Liver (tissue), 9 donors: Measurements from ENCODE around the gene MLH1. TPM values are rescaled to one million over a fixed set of nuclear protein-coding genes. Genes with fewer than 3 reads are reported as not detected.

ENCODE experiments used
- DNase-seq: peaks from one replicate; pipeline ENCODE4 v3.0.0-alpha.2; 2017; ENCODE audit warnings: low spot score
- H3K27ac ChIP-seq, 2 donors: one replicate each; pipeline ENCODE4 v1.7.0; 2013; ENCODE audit warnings: inconsistent platforms in 2 of 2, low read length in 2 of 2, control low read depth in 1 of 2, low read depth in 1 of 2, mild to moderate bottlenecking in 1 of 2
- H3K27me3 ChIP-seq, 4 donors: one replicate each; pipeline versions ENCODE4 v1.6.1 to v1.7.0; 2013; ENCODE audit warnings: low read length in 3 of 4, inconsistent platforms in 1 of 4, mild to moderate bottlenecking in 1 of 4, moderate library complexity in 1 of 4; ENCODE audit not compliant: control insufficient read depth in 4 of 4, insufficient read depth in 4 of 4
- H3K36me3 ChIP-seq, 4 donors: one replicate each; pipeline versions ENCODE4 v1.6.1 to v1.7.0; 2013; ENCODE audit warnings: low read length in 3 of 4, mild to moderate bottlenecking in 3 of 4, low read depth in 1 of 4, moderate library complexity in 1 of 4; ENCODE audit not compliant: control insufficient read depth in 4 of 4, insufficient read depth in 3 of 4
- H3K4me1 ChIP-seq, 4 donors: one replicate each; pipeline versions ENCODE4 v1.6.1 to v1.7.0; 2013; ENCODE audit warnings: low read length in 3 of 4, mild to moderate bottlenecking in 3 of 4, moderate library complexity in 1 of 4; ENCODE audit not compliant: control insufficient read depth in 4 of 4, insufficient read depth in 4 of 4
- H3K4me3 ChIP-seq, 3 donors: one replicate each; pipeline versions ENCODE4 v1.6.1 to v1.7.0; 2013; ENCODE audit warnings: low read length in 3 of 3, control low read depth in 1 of 3, low read depth in 1 of 3, mild to moderate bottlenecking in 1 of 3
- H3K9ac ChIP-seq, 2 donors: one replicate each; pipeline ENCODE4 v1.7.0; 2013; ENCODE audit warnings: low read length in 2 of 2, mild to moderate bottlenecking in 2 of 2, moderate library complexity in 2 of 2, control low read depth in 1 of 2, low read depth in 1 of 2
- H3K9me3 ChIP-seq, 4 donors: one replicate each; pipeline versions ENCODE4 v1.6.1 to v1.7.0; 2013; ENCODE audit warnings: low read length in 3 of 4; ENCODE audit not compliant: control insufficient read depth in 4 of 4
- ATF3 ChIP-seq: IDR thresholded peaks from 2 replicates; pipeline ENCODE4 v1.6.1; 2016; ENCODE audit warnings: antibody characterized with exemption
- CTCF ChIP-seq: fragments of 150-350 bp; IDR thresholded peaks from 2 replicates; pipeline ENCODE4 v1.5.1; 2017; ENCODE audit warnings: improper control_type of control experiment, low read depth, low read length; ENCODE audit not compliant: missing input control
- EGR1 ChIP-seq, 2 donors: IDR thresholded peaks; 2 replicates each; pipeline ENCODE4 v1.6.1; 2016 to 2018; ENCODE audit warnings: antibody characterized with exemption in 2 of 2, low read depth in 2 of 2
- FOXA2 ChIP-seq: IDR thresholded peaks from 2 replicates; pipeline ENCODE4 v1.6.1; 2016; ENCODE audit warnings: antibody characterized with exemption
- GABPA ChIP-seq, 2 donors: IDR thresholded peaks in 1 of 2; conservative IDR thresholded peaks in 1 of 2; 2 replicates each; pipeline ENCODE4 v1.6.1; 2016; ENCODE audit warnings: antibody characterized with exemption in 2 of 2, mild to moderate bottlenecking in 1 of 2, moderate library complexity in 1 of 2
- HNF4A ChIP-seq, 2 donors: conservative IDR thresholded peaks; 2 replicates each; pipeline ENCODE4 v1.6.1; 2016; ENCODE audit warnings: antibody characterized with exemption in 2 of 2, mild to moderate bottlenecking in 2 of 2
- HNF4G ChIP-seq: IDR thresholded peaks from 2 replicates; pipeline ENCODE4 v1.6.1; 2016; ENCODE audit warnings: antibody characterized with exemption
- JUND ChIP-seq, 2 donors: IDR thresholded peaks; 2 replicates each; pipeline ENCODE4 v1.6.1; 2016; ENCODE audit warnings: antibody characterized with exemption in 2 of 2
- MAX ChIP-seq: IDR thresholded peaks from 2 replicates; pipeline ENCODE4 v1.6.1; 2016; ENCODE audit warnings: antibody characterized with exemption
- NR2F2 ChIP-seq: IDR thresholded peaks from 2 replicates; pipeline ENCODE4 v1.6.1; 2016; ENCODE audit warnings: antibody characterized with exemption
- RAD21 ChIP-seq, 2 donors: IDR thresholded peaks; 2 replicates each; pipeline ENCODE4 v1.6.1; 2016; ENCODE audit warnings: antibody characterized with exemption in 2 of 2, mild to moderate bottlenecking in 2 of 2
- RXRA ChIP-seq, 2 donors: IDR thresholded peaks; 2 replicates each; pipeline ENCODE4 v1.6.1; 2017 to 2018; ENCODE audit warnings: antibody characterized with exemption in 2 of 2, mild to moderate bottlenecking in 1 of 2
- SP1 ChIP-seq: IDR thresholded peaks from 2 replicates; pipeline ENCODE4 v1.6.1; 2018; ENCODE audit warnings: antibody characterized with exemption, mild to moderate bottlenecking
- YY1 ChIP-seq: IDR thresholded peaks from 2 replicates; pipeline ENCODE4 v1.6.1; 2016; ENCODE audit warnings: antibody characterized with exemption, mild to moderate bottlenecking
- ZBTB33 ChIP-seq: IDR thresholded peaks from 2 replicates; pipeline ENCODE4 v1.6.1; 2016; ENCODE audit warnings: antibody characterized with exemption
- WGBS: extraction: QIAGEN DNeasy Blood & Tissue Kit; methylation state at CpG from one replicate; pipeline ENCODE4 v1.1.7; 2013; 5-methylcytosine and 5-hydroxymethylcytosine counted together
- polyA plus RNA-seq, 2 donors: library from polyadenylated mRNA; stranded (reverse) in 1 of 2; unstranded in 1 of 2; fragments of 200-250 nt in 1 of 2; fragments of >200 nt in 1 of 2; fragmentation: Nextera tagmentation in 1 of 2; extraction: Ambion mirVana in 1 of 2; gene quantifications; one replicate each; pipeline versions ENCODE4 v1.2.1 to v1.2.3, GENCODE V29; 2013 to 2015
- total RNA-seq, 2 donors: library from RNA; depleted of rRNA; stranded (reverse); fragments of >200 nt; gene quantifications; one replicate each; pipeline ENCODE4 v1.2.3, GENCODE V29; 2014
- donor health status: healthy.
- donor health status: healthy.
- donor health status: healthy.
- donor health status: healthy.
- donor health status: healthy.

The MLH1 gene
- total and polyA plus RNA-seq, 4 donors = 9.4 to 34.2 (median 22.5) TPM

GRCh38 chr3:36957063-36957462, 36.3 kb upstream of the MLH1 start:
- Histone ChIP-seq H3K27me3 (no peaks in the 10 kb centered on the region), H3K36me3 (no peaks in the 10 kb centered on the region), H3K9ac (no peak overlapping the region), H3K4me1 (peaks cover 0 to 11% (median under 1%) of the 10 kb centered on the region in 4 donors), H3K27ac (peak overlapping the region in 1 of 2 donors; percentile 74), H3K9me3 (no peaks in the 10 kb centered on the region), H3K4me3 (no peak overlapping the region)
- DNase-seq = no peak
- 98% methylated on average over 1 of the region's 1 CpG for WGBS
- TF ChIP-seq HNF4A (conservative IDR thresholded peaks at IDR 0.05) (no peak), SP1 (no peak), JUND (IDR thresholded peaks at IDR 0.05) (no peak), GABPA (IDR thresholded peaks at IDR 0.05 in 1 of 2, conservative IDR thresholded peaks at IDR 0.05 in 1 of 2) (no peak), ZBTB33 (no peak), MAX (no peak), FOXA2 (no peak), YY1 (no peak), RXRA (IDR thresholded peaks at IDR 0.05) (no peak), NR2F2 (no peak), CTCF (no peak), RAD21 (IDR thresholded peaks at IDR 0.05) (no peak)

- peak overlapping the region; percentile 22 to 74 for H3K27ac ChIP-seq
- no peak for DNase-seq
- no peaks in the 10 kb centered on the region for H3K9me3 ChIP-seq
- TF ChIP-seq JUND (IDR thresholded peaks at IDR 0.05) = peak; percentile 39 to 83
- no peak for TF ChIP-seq EGR1 (IDR thresholded peaks at IDR 0.05; ENCODE audit: low read depth in 2 of 2)
- TF ChIP-seq FOXA2 = peak; percentile 21
- TF ChIP-seq HNF4G = no peak
- no peak for TF ChIP-seq RXRA (IDR thresholded peaks at IDR 0.05)
- no peak for TF ChIP-seq ATF3
- peak in 1 of 2 donors; percentile 24 for TF ChIP-seq HNF4A (conservative IDR thresholded peaks at IDR 0.05)
- TF ChIP-seq CTCF = no peak
- H3K4me3 ChIP-seq = no peak overlapping the region
- H3K4me1 ChIP-seq = peaks cover 0 to 11% (median under 1%) of the 10 kb centered on the region in 4 donors
- no peak overlapping the region for H3K9ac ChIP-seq
- H3K36me3 ChIP-seq = no peaks in the 10 kb centered on the region
- WGBS = 43% methylated on average over 3 of the region's 3 CpGs
- H3K27me3 ChIP-seq = no peaks in the 10 kb centered on the region
Observed at GRCh38 chr3:36957862-36958686, 35.2 kb upstream of the MLH1 start.
